Naive thymus-derived CD8-positive, alpha-beta T cell (primary cell): Measurements from ENCODE around the gene SUZ12. TPM values are rescaled to one million over a fixed set of nuclear protein-coding genes. Genes with fewer than 3 reads are reported as not detected.
"Not testable (repeated sequence)": the region's sequence is repeated elsewhere in the genome, so short reads cannot be mapped to it uniquely, and the experiment has no call there.

Source experiments
- ATAC-seq, 2 donors: fragments of 150-1000 bp; cut with Tn5 transposase in 1 of 2; sonication (Bioruptor Pico), chemical (Tn5 transposase) in 1 of 2; 1 replicate in 1 of 2; 2 replicates in 1 of 2; pipeline ENCODE4 v1.10.0; 2021; ENCODE audit warnings: mild to moderate bottlenecking in 2 of 2, moderate library complexity in 2 of 2
- POLR2A ChIA-PET: fragments of 350-600 bp; sonication (Branson Sonifier 250); formaldehyde crosslinking; loops from one replicate; lab custom pipeline; 2021; ENCODE audit warnings: antibody characterized with exemption; lab: Charles Lee
- DNase-seq, 10 donors: peaks; one replicate each; pipeline versions ENCODE4 v3.0.0 to v3.0.0-alpha.2; 2020 to 2022
- H3K27ac Mint-ChIP-seq, 10 donors: one replicate each; pipeline ENCODE4 v1.8.0; 2020 to 2022; ENCODE audit warnings: mild to moderate bottlenecking in 10 of 10, mixed read lengths in 10 of 10, moderate library complexity in 4 of 10, inconsistent platforms in 1 of 10
- H3K27me3 Mint-ChIP-seq, 5 donors: one replicate each; pipeline ENCODE4 v1.8.0; 2021 to 2022; ENCODE audit warnings: mixed read lengths in 5 of 5
- H3K36me3 Mint-ChIP-seq, 3 donors: one replicate each; pipeline ENCODE4 v1.8.0; 2020 to 2022; ENCODE audit warnings: mixed read lengths in 3 of 3, mild to moderate bottlenecking in 2 of 3, inconsistent platforms in 1 of 3
- H3K4me1 Mint-ChIP-seq, 4 donors: one replicate each; pipeline ENCODE4 v1.8.0; 2021 to 2022; ENCODE audit warnings: mixed read lengths in 4 of 4
- H3K4me3 Mint-ChIP-seq, 10 donors: one replicate each; pipeline ENCODE4 v1.8.0; 2020 to 2022; ENCODE audit warnings: mild to moderate bottlenecking in 10 of 10, mixed read lengths in 10 of 10, moderate library complexity in 6 of 10, inconsistent platforms in 1 of 10
- H3K9me3 Mint-ChIP-seq, 9 donors: one replicate each; pipeline ENCODE4 v1.8.0; 2020 to 2022; ENCODE audit warnings: mixed read lengths in 9 of 9, mild to moderate bottlenecking in 3 of 9, inconsistent platforms in 1 of 9, moderate library complexity in 1 of 9
- polyA plus RNA-seq, 3 donors: library from polyadenylated mRNA; unstranded; fragments of 300-500 nt; fragmentation: Illumina TruSeq; gene quantifications; one replicate each; pipeline ENCODE4 v1.2.3, GENCODE V29; 2021
- total RNA-seq, 8 experiments: library from RNA in 2 of 8; stranded (reverse) in 2 of 8; gene quantifications; one replicate each; pipeline ENCODE4 v1.2.3 and lab custom pipeline; 2021 to 2026

SUZ12 gene
- total and polyA plus RNA-seq, 5 experiments from 2014 or later, result 17.9 to 40.0 (median 20.3) TPM

- H3K4me1 Mint-ChIP-seq, ATAC-seq, H3K36me3 Mint-ChIP-seq, H3K9me3 Mint-ChIP-seq, POLR2A ChIA-PET, DNase-seq: not testable (repeated sequence)
- Mint-ChIP-seq H3K27ac (peak overlapping the region in 1 of 10 donors; percentile 19), H3K27me3 (peaks cover 7 to 42% (median 28%) of the 10 kb centered on the region in 5 donors), H3K4me3 (peak overlapping the region in 1 of 10 donors; percentile 45)
Observed at GRCh38 chr17:31917721-31918120, 19.1 kb upstream of the SUZ12 start.

GRCh38 chr17:31918701-31919128 lies 18.1 kb upstream of the SUZ12 start:
- Mint-ChIP-seq H3K27me3 (peaks cover 7 to 42% (median 28%) of the 10 kb centered on the region in 5 donors), H3K9me3 (no peaks in the 10 kb centered on the region), H3K36me3 (peaks cover 0 to 8% (median 0%) of the 10 kb centered on the region in 3 donors), H3K4me3 (no peak overlapping the region), H3K27ac (no peak overlapping the region), H3K4me1 (peaks cover 0 to 2% (median 1%) of the 10 kb centered on the region in 4 donors)
- ATAC-seq (no peak), DNase-seq (no peak)
- POLR2A ChIA-PET, result no interaction called here

GRCh38 chr17:31919802-31920525 lies 16.8 kb upstream of the SUZ12 start:
- Mint-ChIP-seq H3K9me3 (no peaks in the 10 kb centered on the region), H3K4me3 (no peak overlapping the region), H3K27ac (no peak overlapping the region), H3K36me3 (peaks cover 0 to 8% (median 0%) of the 10 kb centered on the region in 3 donors), H3K27me3 (peaks cover 7 to 42% (median 28%) of the 10 kb centered on the region in 5 donors), H3K4me1 (peaks cover 0 to 2% (median 1%) of the 10 kb centered on the region in 4 donors)
- no peak for DNase-seq
- ATAC-seq, result no peak
- POLR2A ChIA-PET, result no interaction called here

- no peak for ATAC-seq
- POLR2A ChIA-PET, result interaction anchor here (0.6 to 0.7 kb wide), 3 partner anchors 248 to 546 kb away, joined by 3 to 7 read pairs (median 7); no protein-coding TSS in a partner anchor
- Mint-ChIP-seq H3K27me3 (peaks cover 0 to 2% (median 0%) of the 10 kb centered on the region in 5 donors), H3K27ac (no peak overlapping the region), H3K9me3 (no peaks in the 10 kb centered on the region), H3K4me1 (no peaks in the 10 kb centered on the region), H3K36me3 (no peaks in the 10 kb centered on the region), H3K4me3 (no peak overlapping the region)
- DNase-seq, result no peak
Observed at GRCh38 chr17:31926100-31926729, 10.6 kb upstream of the SUZ12 start.

- Mint-ChIP-seq H3K27ac (no peak overlapping the region), H3K27me3 (no peaks in the 10 kb centered on the region), H3K36me3 (no peaks in the 10 kb centered on the region), H3K4me3 (no peak overlapping the region), H3K9me3 (no peaks in the 10 kb centered on the region), H3K4me1 (peaks cover 0 to 2% (median 0%) of the 10 kb centered on the region in 4 donors)
- POLR2A ChIA-PET, result no interaction called here
- no peak for ATAC-seq
- no peak for DNase-seq
Observed at GRCh38 chr17:31931756-31932155, 5.1 kb upstream of the SUZ12 start.

- Mint-ChIP-seq H3K27me3 (no peaks in the 10 kb centered on the region), H3K27ac (peak overlapping the region in 5 of 10 donors; percentile 62 to 95 (median 71)), H3K9me3 (no peaks in the 10 kb centered on the region), H3K4me3 (peak overlapping the region in 9 of 10 donors; percentile 81 to 95 (median 89)), H3K4me1 (peaks cover 0 to 20% (median 14%) of the 10 kb centered on the region in 4 donors), H3K36me3 (peaks cover 0 to 4% (median 0%) of the 10 kb centered on the region in 3 donors)
- DNase-seq (no peak), ATAC-seq (no peak)
- POLR2A ChIA-PET, result no interaction called here
Observed at GRCh38 chr17:31935512-31935911, 1.3 kb upstream of the SUZ12 start.

GRCh38 chr17:31937926-31938641 lies 1.3 kb downstream of the SUZ12 start:
- H3K27me3 Mint-ChIP-seq, ATAC-seq, H3K9me3 Mint-ChIP-seq, DNase-seq: not testable (repeated sequence)
- peaks cover 0 to 26% (median 4%) of the 10 kb centered on the region in 3 donors for H3K36me3 Mint-ChIP-seq
- H3K27ac Mint-ChIP-seq, result peak overlapping the region in 9 of 10 donors; percentile 5 to 86 (median 71)
- peak overlapping the region; percentile 70 to 95 (median 82) for H3K4me3 Mint-ChIP-seq
- H3K4me1 Mint-ChIP-seq, result peaks cover 0 to 26% (median 18%) of the 10 kb centered on the region in 4 donors
- POLR2A ChIA-PET, result interaction anchor here (2.0 kb wide), 1 partner anchor 36 kb away, joined by 12 read pairs; the partner anchor contains the start of gene UTP6

GRCh38 chr17:31941916-31942315 lies 5.1 kb downstream of the SUZ12 start:
- H3K4me3 Mint-ChIP-seq, DNase-seq, H3K9me3 Mint-ChIP-seq, H3K27me3 Mint-ChIP-seq, ATAC-seq, H3K27ac Mint-ChIP-seq, POLR2A ChIA-PET: not testable (repeated sequence)
- Mint-ChIP-seq H3K36me3 (peaks cover 0 to 52% (median 4%) of the 10 kb centered on the region in 3 donors), H3K4me1 (peaks cover 2 to 31% (median 19%) of the 10 kb centered on the region in 4 donors)

GRCh38 chr17:31942396-31942795 lies 5.6 kb downstream of the SUZ12 start:
- not testable (repeated sequence) for ATAC-seq, H3K4me3 Mint-ChIP-seq

GRCh38 chr17:31951953-31952352 lies 15.1 kb downstream of the SUZ12 start:
- not testable (repeated sequence) for H3K9me3 Mint-ChIP-seq, ATAC-seq, H3K27me3 Mint-ChIP-seq, H3K27ac Mint-ChIP-seq, H3K4me3 Mint-ChIP-seq, H3K4me1 Mint-ChIP-seq, DNase-seq
- POLR2A ChIA-PET, result interaction anchor here (0.6 kb wide), 1 partner anchor 97 kb away, joined by 3 read pairs; no protein-coding TSS in a partner anchor
- H3K36me3 Mint-ChIP-seq, result peaks cover 0 to 75% (median 4%) of the 10 kb centered on the region in 3 donors

More at GRCh38 chr17:31942396-31942795, 5.6 kb downstream of the SUZ12 start:
- H3K27ac Mint-ChIP-seq, H3K27me3 Mint-ChIP-seq, DNase-seq, POLR2A ChIA-PET, H3K9me3 Mint-ChIP-seq: not testable (repeated sequence)
- H3K4me1 Mint-ChIP-seq, result peaks cover 2 to 31% (median 19%) of the 10 kb centered on the region in 4 donors
- H3K36me3 Mint-ChIP-seq, result peaks cover 0 to 57% (median 4%) of the 10 kb centered on the region in 3 donors

- DNase-seq, POLR2A ChIA-PET, ATAC-seq, H3K9me3 Mint-ChIP-seq, H3K27me3 Mint-ChIP-seq, H3K4me1 Mint-ChIP-seq: not testable (repeated sequence)
- peak overlapping the region in 1 of 10 donors; percentile 16 for H3K4me3 Mint-ChIP-seq
- H3K36me3 Mint-ChIP-seq, result peaks cover 0 to 80% (median 4%) of the 10 kb centered on the region in 3 donors
- H3K27ac Mint-ChIP-seq, result peak overlapping the region in 3 of 10 donors; percentile 14 to 31 (median 15)
Observed at GRCh38 chr17:31964131-31964530, 27.3 kb downstream of the SUZ12 start.

- Mint-ChIP-seq H3K9me3 (no peaks in the 10 kb centered on the region), H3K27ac (peak overlapping the region in 4 of 10 donors; percentile 19 to 76 (median 39)), H3K4me1 (peaks cover 0 to 5% (median 1%) of the 10 kb centered on the region in 4 donors), H3K27me3 (no peaks in the 10 kb centered on the region), H3K36me3 (peaks cover 0 to 76% (median 3%) of the 10 kb centered on the region in 3 donors), H3K4me3 (no peak overlapping the region)
- DNase-seq (no peak), ATAC-seq (no peak)
- POLR2A ChIA-PET, result no interaction called here
Observed at GRCh38 chr17:31967648-31968047, 30.8 kb downstream of the SUZ12 start.
